ENCODE data around the gene RIOX2. TPM values are rescaled to one million over a fixed set of nuclear protein-coding genes. Genes with fewer than 3 reads are reported as not detected.
"Not testable (repeated sequence)": the region's sequence is repeated elsewhere in the genome, so short reads cannot be mapped to it uniquely, and the experiment has no call there.

Gene RIOX2
- total RNA-seq, 1 experiment from 2014 or later: 13.6 TPM

- DNase-seq (ENCODE audit: low read depth): no peak
- in situ Hi-C loops (cut with HindIII; ENCODE audit: low pct_unique_long_range_greater_than_20kb, low sequenced_read_pairs): no loop called here
Observed at GRCh38 chr3:97934980-97935695, 37.1 kb downstream of the RIOX2 start.

DNA sequence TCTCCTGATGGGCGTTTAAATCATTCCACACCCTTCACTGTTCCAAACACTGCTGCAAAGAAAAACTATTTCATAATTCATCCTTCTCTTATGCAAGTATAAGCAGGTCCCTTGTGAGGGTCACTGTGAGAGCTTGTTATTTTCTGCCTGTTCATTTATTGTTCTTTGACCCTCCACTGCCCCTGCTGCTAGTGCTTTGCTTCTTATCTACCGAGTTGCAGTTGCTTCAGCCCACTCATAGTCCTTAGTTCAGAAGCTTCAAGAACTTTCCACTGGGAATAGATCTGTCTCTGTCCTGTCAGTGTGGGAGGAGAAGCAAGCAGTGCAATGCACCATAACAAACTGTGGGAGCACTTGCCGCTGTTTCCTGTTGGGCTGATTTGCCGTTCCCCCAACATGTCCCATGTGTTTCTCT, 39.8 kb downstream of the RIOX2 start:
- in situ Hi-C loops (cut with HindIII; ENCODE audit: low pct_unique_long_range_greater_than_20kb, low sequenced_read_pairs): no loop called here
- no peak for DNase-seq (ENCODE audit: low read depth)

DNA sequence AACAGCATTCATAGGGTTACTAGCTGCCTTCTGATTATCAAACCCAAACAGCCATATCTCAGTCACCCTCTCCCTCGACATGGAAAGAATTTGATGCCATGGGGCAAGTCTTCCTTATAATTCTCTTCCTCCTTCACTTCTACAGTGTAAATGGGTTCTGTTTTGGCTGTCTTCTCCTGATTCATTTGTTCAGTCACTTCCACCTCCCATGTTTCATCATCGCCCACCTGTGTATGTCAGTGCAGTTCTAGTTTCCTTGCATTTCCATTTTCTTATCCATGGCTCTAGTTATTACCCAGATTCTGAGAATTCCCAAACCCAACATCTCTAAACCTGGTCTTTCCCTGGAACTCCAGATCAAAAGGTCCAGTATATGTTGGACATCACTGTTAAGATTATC, 41.0 kb downstream of the RIOX2 start:
- in situ Hi-C loops (cut with HindIII; ENCODE audit: low pct_unique_long_range_greater_than_20kb, low sequenced_read_pairs): no loop called here

GRCh38 chr3:97930018-97930417, 42.2 kb downstream of the RIOX2 start:
- no peak for DNase-seq (ENCODE audit: low read depth)
- in situ Hi-C loops (cut with HindIII; ENCODE audit: low pct_unique_long_range_greater_than_20kb, low sequenced_read_pairs): no loop called here

More for the DNA sequence above, 41.0 kb downstream of the RIOX2 start:
- no peak for DNase-seq (ENCODE audit: low read depth)

- no peak for DNase-seq (ENCODE audit: low read depth)
- in situ Hi-C loops (cut with HindIII; ENCODE audit: low pct_unique_long_range_greater_than_20kb, low sequenced_read_pairs): no loop called here
Observed at GRCh38 chr3:97928986-97929385, 43.2 kb downstream of the RIOX2 start.

GRCh38 chr3:97927704-97928103, 44.5 kb downstream of the RIOX2 start:
- DNase-seq (ENCODE audit: low read depth): no peak
- in situ Hi-C loops (cut with HindIII; ENCODE audit: low pct_unique_long_range_greater_than_20kb, low sequenced_read_pairs): no loop called here

- DNase-seq (ENCODE audit: low read depth): no peak
- in situ Hi-C loops (cut with HindIII; ENCODE audit: low pct_unique_long_range_greater_than_20kb, low sequenced_read_pairs): no loop called here
Observed at GRCh38 chr3:97917813-97918536, 54.3 kb downstream of the RIOX2 start.

DNA sequence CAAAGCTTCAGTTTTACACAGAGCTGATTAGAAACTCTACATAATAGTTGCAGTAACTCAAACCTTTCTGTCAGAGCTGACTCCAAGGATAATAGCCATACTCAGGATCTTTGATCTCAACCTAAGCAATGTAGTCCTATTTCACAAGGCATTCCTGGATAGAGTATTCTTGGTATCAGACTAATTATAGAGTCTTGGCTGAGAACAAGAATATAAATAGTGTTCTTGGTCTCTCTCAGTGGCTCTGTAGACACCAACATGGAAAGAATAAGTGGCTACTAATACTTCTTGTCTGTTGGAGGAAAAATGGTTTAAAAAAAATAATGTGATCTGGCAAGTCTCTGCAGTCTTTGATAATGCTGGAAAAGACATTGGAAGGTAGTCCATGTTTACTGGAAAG, 55.7 kb downstream of the RIOX2 start:
- no peak for DNase-seq (ENCODE audit: low read depth)
- in situ Hi-C loops (cut with HindIII; ENCODE audit: low pct_unique_long_range_greater_than_20kb, low sequenced_read_pairs): no loop called here

- in situ Hi-C loops (cut with HindIII; ENCODE audit: low pct_unique_long_range_greater_than_20kb, low sequenced_read_pairs): no loop called here
- DNase-seq (ENCODE audit: low read depth): no peak
Observed at GRCh38 chr3:97914388-97914787, 57.8 kb downstream of the RIOX2 start.

- DNase-seq (ENCODE audit: low read depth): no peak
- in situ Hi-C loops (cut with HindIII; ENCODE audit: low pct_unique_long_range_greater_than_20kb, low sequenced_read_pairs): no loop called here
Observed at GRCh38 chr3:97911459-97911858, 60.8 kb downstream of the RIOX2 start.

- DNase-seq (ENCODE audit: low read depth): no peak
- in situ Hi-C loops (cut with HindIII; ENCODE audit: low pct_unique_long_range_greater_than_20kb, low sequenced_read_pairs): no loop called here
Observed at GRCh38 chr3:97910931-97911351, 61.3 kb downstream of the RIOX2 start.

DNA sequence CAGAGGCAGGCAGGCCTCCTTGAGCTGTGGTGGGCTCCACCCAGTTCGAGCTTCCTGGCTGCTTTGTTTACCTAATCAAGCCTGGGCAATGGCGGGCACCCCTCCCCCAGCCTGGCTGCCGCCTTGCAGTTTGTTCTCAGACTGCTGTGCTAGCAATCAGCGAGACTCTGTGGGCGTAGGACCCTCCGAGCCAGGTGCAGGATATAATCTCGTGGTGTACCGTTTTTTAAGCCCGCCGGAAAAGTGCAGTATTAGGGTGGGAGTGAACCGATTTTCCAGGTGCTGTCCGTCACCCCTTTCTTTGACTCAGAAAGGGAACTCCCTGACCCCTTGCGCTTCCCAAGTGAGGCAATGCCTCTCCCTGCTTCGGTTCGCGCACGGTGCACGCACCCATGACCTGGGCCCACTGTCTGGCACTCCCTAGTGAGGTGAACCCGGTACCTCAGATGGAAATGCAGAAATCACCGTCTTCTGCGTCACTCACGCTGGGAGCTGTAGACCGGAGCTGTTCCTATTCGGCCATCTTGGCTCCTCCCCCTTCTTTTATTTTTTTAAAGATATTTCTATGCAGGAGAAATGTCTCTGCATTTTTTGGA, 61.9 kb downstream of the RIOX2 start:
- in situ Hi-C loops (cut with HindIII; ENCODE audit: low pct_unique_long_range_greater_than_20kb, low sequenced_read_pairs): not testable (repeated sequence)

GRCh38 chr3:97909830-97910229, 62.4 kb downstream of the RIOX2 start:
- in situ Hi-C loops (cut with HindIII; ENCODE audit: low pct_unique_long_range_greater_than_20kb, low sequenced_read_pairs); DNase-seq (ENCODE audit: low read depth): not testable (repeated sequence)

More for the DNA sequence above, 61.9 kb downstream of the RIOX2 start:
- DNase-seq (ENCODE audit: low read depth): not testable (repeated sequence)

GRCh38 chr3:97901313-97902248, 70.7 kb downstream of the RIOX2 start:
- in situ Hi-C loops (cut with HindIII; ENCODE audit: low pct_unique_long_range_greater_than_20kb, low sequenced_read_pairs): no loop called here
- no peak for DNase-seq (ENCODE audit: low read depth)

DNA sequence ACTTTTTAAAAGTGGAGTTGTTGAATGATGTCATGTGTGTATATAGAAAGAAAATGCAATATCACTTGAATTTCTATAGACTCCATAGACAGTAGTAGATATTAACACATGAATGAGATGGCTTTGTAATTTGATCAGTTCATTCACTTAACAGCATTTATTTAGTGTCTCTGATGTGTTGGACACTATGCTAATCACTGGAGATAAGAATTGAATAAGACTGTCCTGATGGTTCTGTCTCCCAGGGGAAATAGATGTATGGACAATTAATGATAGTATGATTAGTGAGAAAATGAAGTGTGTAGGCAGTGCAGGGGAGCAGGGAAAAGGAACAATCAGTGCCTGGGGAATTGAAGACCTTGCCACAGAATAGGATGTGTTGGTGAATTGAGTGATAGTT, 72.9 kb downstream of the RIOX2 start:
- no peak for DNase-seq (ENCODE audit: low read depth)
- in situ Hi-C loops (cut with HindIII; ENCODE audit: low pct_unique_long_range_greater_than_20kb, low sequenced_read_pairs): no loop called here

- in situ Hi-C loops (cut with HindIII; ENCODE audit: low pct_unique_long_range_greater_than_20kb, low sequenced_read_pairs): no loop called here
- DNase-seq (ENCODE audit: low read depth): no peak
Observed at GRCh38 chr3:97896547-97896946, 75.7 kb downstream of the RIOX2 start.

GRCh38 chr3:97896129-97896528, 76.1 kb downstream of the RIOX2 start:
- DNase-seq (ENCODE audit: low read depth): no peak
- in situ Hi-C loops (cut with HindIII; ENCODE audit: low pct_unique_long_range_greater_than_20kb, low sequenced_read_pairs): no loop called here

DNA sequence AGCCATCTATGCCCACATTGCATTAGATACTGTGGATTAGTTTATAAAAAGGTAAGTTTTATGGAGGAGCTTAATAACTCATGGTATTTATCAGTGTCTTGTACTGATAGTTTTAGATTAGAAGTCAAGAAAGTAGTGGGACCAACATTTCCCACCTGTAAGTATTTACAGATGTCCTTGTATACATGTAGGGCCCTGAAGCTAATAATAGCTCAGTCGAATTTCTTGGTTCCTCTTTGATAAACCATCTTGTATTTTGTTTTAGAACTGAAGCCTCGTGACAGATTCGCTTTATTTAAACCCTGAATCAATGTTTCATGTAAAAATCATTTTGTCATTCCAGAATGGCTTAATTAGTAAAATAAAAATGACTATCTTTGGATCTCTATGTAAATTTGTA, 77.0 kb downstream of the RIOX2 start:
- no peak for DNase-seq (ENCODE audit: low read depth)
- in situ Hi-C loops (cut with HindIII; ENCODE audit: low pct_unique_long_range_greater_than_20kb, low sequenced_read_pairs): no loop called here
